H9 (cell line): ENCODE results near the gene DSG4. TPM values are rescaled to one million over a fixed set of nuclear protein-coding genes. Genes with fewer than 3 reads are reported as not detected.

Experiments used
- DNase-seq: peaks from one replicate; pipeline ENCODE4 v3.0.0-alpha.2; 2017
- H2AFZ ChIP-seq: one replicate; pipeline ENCODE4 v1.6.1; 2013; ENCODE audit warnings: mild to moderate bottlenecking, low read length, control low read depth, moderate library complexity
- H2AK5ac ChIP-seq: 2 replicates; pipeline ENCODE4 v1.6.1; 2013; ENCODE audit warnings: low read length, control low read depth, mixed read lengths; ENCODE audit not compliant: insufficient read length
- H2BK120ac ChIP-seq: one replicate; pipeline ENCODE4 v1.6.1; 2013; ENCODE audit warnings: low read depth, mild to moderate bottlenecking, low read length, control low read depth, inconsistent platforms; ENCODE audit not compliant: poor library complexity, severe bottlenecking
- H2BK12ac ChIP-seq: 2 replicates; pipeline ENCODE4 v1.6.1; 2013; ENCODE audit warnings: low read length, control low read depth, mixed read lengths, low read depth; ENCODE audit not compliant: insufficient read length
- H2BK15ac ChIP-seq: 2 replicates; pipeline ENCODE4 v1.6.1; 2013; ENCODE audit warnings: low read depth, low read length, control low read depth
- H2BK20ac ChIP-seq: one replicate; pipeline ENCODE4 v1.6.1; 2013; ENCODE audit warnings: low read depth, mild to moderate bottlenecking, low read length, control low read depth, inconsistent platforms; ENCODE audit not compliant: poor library complexity, severe bottlenecking
- H2BK5ac ChIP-seq: 2 replicates; pipeline ENCODE4 v1.6.1; 2013; ENCODE audit warnings: low read length, control low read depth, mixed read lengths; ENCODE audit not compliant: insufficient read length
- H3K14ac ChIP-seq: 2 replicates; pipeline ENCODE4 v1.6.1; 2013; ENCODE audit warnings: low read length, control low read depth; ENCODE audit not compliant: insufficient read depth
- H3K18ac ChIP-seq: 2 replicates; pipeline ENCODE4 v1.6.1; 2013; ENCODE audit warnings: low read depth, mild to moderate bottlenecking, mixed read lengths, low read length, control low read depth; ENCODE audit not compliant: insufficient read length
- H3K23ac ChIP-seq: 2 replicates; pipeline ENCODE4 v1.6.1; 2013; ENCODE audit warnings: low read length, control low read depth, mixed read lengths, low read depth; ENCODE audit not compliant: insufficient read length
- H3K23me2 ChIP-seq: 2 replicates; pipeline ENCODE4 v1.6.1; 2013; ENCODE audit warnings: low read depth, mild to moderate bottlenecking, mixed read lengths, low read length, control low read depth; ENCODE audit not compliant: insufficient read length, poor library complexity, severe bottlenecking
- H3K27ac ChIP-seq: 2 replicates; pipeline ENCODE4 v1.5.1; 2013; ENCODE audit warnings: low read length, control low read depth, mixed read lengths, low read depth; ENCODE audit not compliant: insufficient read length
- H3K27me3 ChIP-seq: 2 replicates; pipeline ENCODE4 v1.6.1; 2013; ENCODE audit warnings: low read length, control low read depth, inconsistent platforms; ENCODE audit not compliant: insufficient read depth
- H3K4ac ChIP-seq: 2 replicates; pipeline ENCODE4 v1.6.1; 2013; ENCODE audit warnings: low read depth, mild to moderate bottlenecking, control low read depth, inconsistent platforms, low read length, moderate library complexity
- H3K4me1 ChIP-seq: 2 replicates; pipeline ENCODE4 v1.6.1; 2013; ENCODE audit warnings: low read length, control low read depth, inconsistent platforms; ENCODE audit not compliant: insufficient read depth
- H3K4me2 ChIP-seq: 2 replicates; pipeline ENCODE4 v1.6.1; 2013; ENCODE audit warnings: low read length, control low read depth, mixed read lengths; ENCODE audit not compliant: insufficient read length, insufficient read depth
- H3K56ac ChIP-seq: 2 replicates; pipeline ENCODE4 v1.6.1; 2013; ENCODE audit warnings: low read depth, mild to moderate bottlenecking, mixed read lengths, low read length, control low read depth; ENCODE audit not compliant: insufficient read length
- H3K79me1 ChIP-seq: 2 replicates; pipeline ENCODE4 v1.6.1; 2013; ENCODE audit warnings: low read depth, mild to moderate bottlenecking, moderate library complexity, low read length, control low read depth, inconsistent platforms; ENCODE audit not compliant: insufficient read depth, poor library complexity, severe bottlenecking
- H3K79me2 ChIP-seq: 2 replicates; pipeline ENCODE4 v1.6.1; 2013; ENCODE audit warnings: low read length, control low read depth, inconsistent platforms; ENCODE audit not compliant: insufficient read depth
- H3K9ac ChIP-seq: 2 replicates; pipeline ENCODE4 v1.6.1; 2013; ENCODE audit warnings: low read length, control low read depth, mixed read lengths; ENCODE audit not compliant: insufficient read length; ENCODE audit errors: extremely low read depth
- H3K9me3 ChIP-seq: one replicate; pipeline ENCODE4 v1.6.1; 2013; ENCODE audit warnings: low read depth, low read length, inconsistent platforms; ENCODE audit not compliant: control insufficient read depth
- H3T11ph ChIP-seq: one replicate; pipeline ENCODE4 v1.6.1; 2013; ENCODE audit warnings: mild to moderate bottlenecking, low read length, control low read depth, inconsistent platforms
- H4K20me1 ChIP-seq: one replicate; pipeline ENCODE4 v1.6.1; 2013; ENCODE audit not compliant: control insufficient read depth, insufficient read length, insufficient read depth
- H4K5ac ChIP-seq: 2 replicates; pipeline ENCODE4 v1.6.1; 2013; ENCODE audit warnings: low read depth, mild to moderate bottlenecking, mixed read lengths, low read length, control low read depth; ENCODE audit not compliant: insufficient read length
- H4K8ac ChIP-seq: replicated peaks from 2 replicates; pipeline ENCODE4 v1.6.1; 2013; ENCODE audit warnings: low read length, control low read depth, mixed read lengths, low read depth; ENCODE audit not compliant: insufficient read length
- H4K91ac ChIP-seq: 2 replicates; pipeline ENCODE4 v1.6.1; 2013; ENCODE audit warnings: low read depth, mild to moderate bottlenecking, moderate library complexity, mixed read lengths, low read length, control low read depth; ENCODE audit not compliant: insufficient read length
- H3K27ac Mint-ChIP-seq, 3 experiments: 2 replicates in 2 of 3; 3 replicates in 1 of 3; pipeline ENCODE4 v1.8.0; 2020 to 2021; ENCODE audit warnings: mixed read lengths in 3 of 3, mild to moderate bottlenecking in 1 of 3, moderate library complexity in 1 of 3
- H3K27me3 Mint-ChIP-seq: 2 replicates; pipeline ENCODE4 v1.8.0; 2021; ENCODE audit warnings: low read depth, mild to moderate bottlenecking, moderate library complexity, mixed read lengths
- H3K36me3 Mint-ChIP-seq, 3 experiments: 2 replicates in 2 of 3; 3 replicates in 1 of 3; pipeline ENCODE4 v1.8.0; 2020 to 2021; ENCODE audit warnings: low read depth in 3 of 3, mixed read lengths in 3 of 3; ENCODE audit not compliant: insufficient read depth in 1 of 3
- H3K4me1 Mint-ChIP-seq, 2 experiments: 2 replicates each; pipeline ENCODE4 v1.8.0; 2020; ENCODE audit warnings: mixed read lengths in 2 of 2
- H3K4me3 Mint-ChIP-seq, 2 experiments: 2 replicates in 1 of 2; 3 replicates in 1 of 2; pipeline ENCODE4 v1.8.0; 2020 to 2021; ENCODE audit warnings: mild to moderate bottlenecking in 2 of 2, mixed read lengths in 2 of 2, moderate library complexity in 1 of 2
- H3K9me3 Mint-ChIP-seq, 2 experiments: 2 replicates in 1 of 2; 3 replicates in 1 of 2; pipeline ENCODE4 v1.8.0; 2020; ENCODE audit warnings: mild to moderate bottlenecking in 2 of 2, mixed read lengths in 2 of 2, moderate library complexity in 1 of 2
- total RNA-seq: library from RNA; stranded (reverse); gene quantifications from 2 replicates; pipeline ENCODE4 v1.2.1, GENCODE V29; 2021
- TF ChIP-seq, protein P1 (sequence below): fragments of 200-600 bp; sonication (generic); conservative IDR thresholded peaks from 3 replicates; pipeline ENCODE4 v1.8.0; 2021; ENCODE audit warnings: antibody characterized with exemption, mild to moderate bottlenecking

Gene DSG4
- total RNA-seq, 1 experiment from 2014 or later = not detected

GRCh38 chr18:31450409-31450808, 73.8 kb downstream of the DSG4 start:
- H3K56ac ChIP-seq = no peak overlapping the region
- H2AFZ ChIP-seq = no peak overlapping the region
- Mint-ChIP-seq H3K36me3 (no peaks in the 10 kb centered on the region), H3K9me3 (no peaks in the 10 kb centered on the region), H3K27me3 (no peaks in the 10 kb centered on the region), H3K27ac (no peak overlapping the region), H3K4me3 (no peak overlapping the region), H3K4me1 (peaks cover 0 to 4% of the 10 kb centered on the region in 2 experiments; a peak in 1 of 4 replicates)
- no peak overlapping the region for H3K9ac ChIP-seq
- no peak overlapping the region for H3K23ac ChIP-seq
- H3K4me2 ChIP-seq = no peak overlapping the region
- H2BK15ac ChIP-seq = no peak overlapping the region
- no peaks in the 10 kb centered on the region for H4K20me1 ChIP-seq
- TF ChIP-seq, protein P1, sequence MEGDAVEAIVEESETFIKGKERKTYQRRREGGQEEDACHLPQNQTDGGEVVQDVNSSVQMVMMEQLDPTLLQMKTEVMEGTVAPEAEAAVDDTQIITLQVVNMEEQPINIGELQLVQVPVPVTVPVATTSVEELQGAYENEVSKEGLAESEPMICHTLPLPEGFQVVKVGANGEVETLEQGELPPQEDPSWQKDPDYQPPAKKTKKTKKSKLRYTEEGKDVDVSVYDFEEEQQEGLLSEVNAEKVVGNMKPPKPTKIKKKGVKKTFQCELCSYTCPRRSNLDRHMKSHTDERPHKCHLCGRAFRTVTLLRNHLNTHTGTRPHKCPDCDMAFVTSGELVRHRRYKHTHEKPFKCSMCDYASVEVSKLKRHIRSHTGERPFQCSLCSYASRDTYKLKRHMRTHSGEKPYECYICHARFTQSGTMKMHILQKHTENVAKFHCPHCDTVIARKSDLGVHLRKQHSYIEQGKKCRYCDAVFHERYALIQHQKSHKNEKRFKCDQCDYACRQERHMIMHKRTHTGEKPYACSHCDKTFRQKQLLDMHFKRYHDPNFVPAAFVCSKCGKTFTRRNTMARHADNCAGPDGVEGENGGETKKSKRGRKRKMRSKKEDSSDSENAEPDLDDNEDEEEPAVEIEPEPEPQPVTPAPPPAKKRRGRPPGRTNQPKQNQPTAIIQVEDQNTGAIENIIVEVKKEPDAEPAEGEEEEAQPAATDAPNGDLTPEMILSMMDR = no peak
- no peak for DNase-seq
- H3K14ac ChIP-seq = no peak overlapping the region
- H2BK5ac ChIP-seq = no peak overlapping the region
- no peaks in the 10 kb centered on the region for H3K4me1 ChIP-seq
- H3K18ac ChIP-seq = no peak overlapping the region
- no peaks in the 10 kb centered on the region for H3K9me3 ChIP-seq
- no peak overlapping the region for H2AK5ac ChIP-seq
- H2BK12ac ChIP-seq = no peak overlapping the region
- no peak overlapping the region for H3T11ph ChIP-seq
- H3K27ac ChIP-seq = no peak overlapping the region
- H3K79me2 ChIP-seq = no peaks in the 10 kb centered on the region
- H3K79me1 ChIP-seq = no peaks in the 10 kb centered on the region
- no peaks in the 10 kb centered on the region for H3K27me3 ChIP-seq
- H3K23me2 ChIP-seq = no peaks in the 10 kb centered on the region
- H4K91ac ChIP-seq = no peak overlapping the region
- H4K5ac ChIP-seq = no peak overlapping the region
- no peak overlapping the region for H4K8ac ChIP-seq
- no peak overlapping the region for H3K4ac ChIP-seq
- H2BK120ac ChIP-seq = no peak overlapping the region
- H2BK20ac ChIP-seq = no peak overlapping the region
